ENCODE data around the gene JMJD8. TPM values are rescaled to one million over a fixed set of nuclear protein-coding genes. Genes with fewer than 3 reads are reported as not detected.

JMJD8 gene
- total RNA-seq, 1 experiment from 2014 or later: 121 TPM

DNA sequence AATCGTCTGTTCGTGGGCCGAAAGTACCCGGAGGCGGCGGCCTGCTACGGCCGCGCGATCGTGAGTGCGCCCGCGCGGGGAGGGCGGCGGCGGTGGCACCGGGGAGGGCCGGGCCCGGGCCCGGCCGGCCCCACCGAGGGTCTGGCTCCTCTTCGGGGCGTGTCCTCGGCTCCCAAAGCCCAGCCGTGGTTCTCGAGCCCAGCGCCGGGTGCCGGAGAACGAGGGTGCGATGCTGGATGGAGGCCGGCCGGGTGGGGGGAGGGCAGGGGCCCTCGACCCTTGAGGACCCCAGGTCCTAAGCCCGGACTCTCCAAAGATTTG is 3.5 kb downstream of the JMJD8 start:
- Histone ChIP-seq H3K79me2 (ENCODE audit: insufficient read depth, low read length) (peaks cover 38% of the 10 kb centered on the region), H3K36me3 (ENCODE audit: control insufficient read depth in 1 of 2, insufficient read depth in 2 of 2, low read length in 2 of 2) (peaks cover 0 to 26% of the 10 kb centered on the region in 2 experiments; a peak in 2 of 4 replicates), H3K9me2 (ENCODE audit: insufficient read depth) (no peaks in the 10 kb centered on the region), H3K4me3 (replicated peaks in 1 of 2; ENCODE audit: low read depth in 1 of 2, low read length in 2 of 2) (peak overlapping the region; percentile 66 to 90), H3K4me2 (ENCODE audit: low read length) (peak overlapping the region; percentile 97), H2AFZ (ENCODE audit: low read depth, low read length, poor library complexity, severe bottlenecking) (no peak overlapping the region), H3K4me1 (ENCODE audit: control insufficient read depth in 1 of 2, insufficient read depth in 2 of 2, low read length in 2 of 2) (peaks cover 13 to 48% of the 10 kb centered on the region in 2 experiments), H4K20me1 (ENCODE audit: insufficient read depth) (no peaks in the 10 kb centered on the region), H3K27me3 (ENCODE audit: insufficient read depth, low read length) (no peaks in the 10 kb centered on the region), H3K9ac (ENCODE audit: low read length) (peak overlapping the region; percentile 92), H3K9me3 (ENCODE audit: control insufficient read depth in 1 of 2, insufficient read depth in 1 of 2, low read depth in 1 of 2, low read length in 2 of 2) (no peaks in the 10 kb centered on the region), H3K27ac (ENCODE audit: low read depth, low read length) (peak overlapping the region; percentile 98)
- TF ChIP-seq EZH2 (IDR thresholded peaks at IDR 0.05) (no peak), ZFX (IDR thresholded peaks at IDR 0.05) (peak; percentile 82)
- ChIA-PET CTCF (interaction anchor here (1.1 kb wide), 1 partner anchor 9 kb away, joined by 3 read pairs; the partner anchor contains the start of gene WDR24), RAD21 (ENCODE audit: low non-redundant PET in 1 of 2, low total read pairs in 2 of 2, uncharacterized antibody in 2 of 2, unreplicated experiment in 2 of 2) (no interaction called here), POLR2A (no interaction called here)
- no TSS peak for BruUV-seq (replicated peaks)
- ATAC-seq (no peak), DNase-seq (ENCODE audit: low read depth, low spot score) (no peak)
- intact Hi-C loops (cut with micrococcal nuclease): no loop called here

DNA sequence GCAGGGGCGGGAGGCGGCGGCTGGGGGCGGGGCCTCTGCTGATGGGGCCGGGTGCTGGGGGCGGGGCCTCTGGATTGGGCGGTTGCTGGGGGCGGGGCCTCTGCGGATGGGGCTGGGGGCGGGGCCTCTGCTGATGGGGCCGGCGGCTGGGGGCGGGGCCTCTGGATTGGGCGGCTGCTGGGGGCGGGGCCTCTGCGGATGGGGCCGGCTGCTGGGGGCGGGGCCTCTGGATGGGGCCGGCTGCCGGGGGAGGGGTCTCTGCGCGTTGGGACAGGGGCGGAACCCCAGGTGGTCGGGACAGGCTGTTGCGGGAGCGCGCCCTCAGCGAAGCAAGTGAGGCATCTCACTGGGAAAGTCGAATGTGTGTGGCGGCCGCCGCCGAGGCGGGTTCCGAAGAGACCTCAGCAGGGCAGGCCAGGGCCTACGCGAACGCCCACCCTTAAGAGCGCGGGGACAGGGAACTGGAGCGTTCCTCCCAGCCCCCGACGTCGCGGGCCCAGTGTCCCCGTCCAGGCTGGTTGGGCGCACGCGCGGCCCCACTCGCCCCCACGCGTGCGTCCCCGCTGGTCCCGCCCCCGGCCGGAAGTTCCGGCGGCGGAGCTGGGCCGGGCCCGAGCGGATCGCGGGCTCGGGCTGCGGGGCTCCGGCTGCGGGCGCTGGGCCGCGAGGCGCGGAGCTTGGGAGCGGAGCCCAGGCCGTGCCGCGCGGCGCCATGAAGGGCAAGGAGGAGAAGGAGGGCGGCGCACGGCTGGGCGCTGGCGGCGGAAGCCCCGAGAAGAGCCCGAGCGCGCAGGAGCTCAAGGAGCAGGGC is 4.1 kb downstream of the JMJD8 start, which contains the start of gene STUB1:
STUB1 (plus strand) TSS at position 597 of the 811 bp plus-strand sequence; CDS start at position 713, 116 bp downstream.
- ChIA-PET CTCF (interaction anchor here (1.1 kb wide), 1 partner anchor 10 kb away, joined by 3 read pairs; the partner anchor contains the start of gene WDR24), RAD21 (ENCODE audit: low non-redundant PET in 1 of 2, low total read pairs in 2 of 2, uncharacterized antibody in 2 of 2, unreplicated experiment in 2 of 2) (no interaction called here), POLR2A (no interaction called here)
- no peaks in the 10 kb centered on the region for H3K27me3 ChIP-seq (ENCODE audit: insufficient read depth, low read length)
- peaks cover 11 to 42% of the 10 kb centered on the region in 2 experiments for H3K4me1 ChIP-seq (ENCODE audit: control insufficient read depth in 1 of 2, insufficient read depth in 2 of 2, low read length in 2 of 2)
- no TSS peak for BruUV-seq (replicated peaks)
- DNase-seq (ENCODE audit: low read depth, low spot score): peak; percentile 48
- peak within 1 kb of the TSS; percentile 66 to 90 for H3K4me3 ChIP-seq (replicated peaks in 1 of 2; ENCODE audit: low read depth in 1 of 2, low read length in 2 of 2)
- no peak within 1 kb of the TSS for H2AFZ ChIP-seq (ENCODE audit: low read depth, low read length, poor library complexity, severe bottlenecking)
- H3K27ac ChIP-seq (ENCODE audit: low read depth, low read length): peak within 1 kb of the TSS; percentile 98
- H3K9me2 ChIP-seq (ENCODE audit: insufficient read depth): no peaks in the 10 kb centered on the region
- peak; percentile 75 for TF ChIP-seq POLR2AphosphoS5 (IDR thresholded peaks at IDR 0.05; ENCODE audit: low read depth, low read length)
- TF ChIP-seq POLR2A (IDR thresholded peaks at IDR 0.05; ENCODE audit: borderline replicate concordance, extremely low read depth, insufficient read depth, insufficient read length): peak; percentile 16
- no peak for TF ChIP-seq TCF7L2 (IDR thresholded peaks at IDR 0.05; ENCODE audit: borderline replicate concordance, extremely low read depth, insufficient read depth, insufficient read length)
- intact Hi-C loops (cut with micrococcal nuclease): no loop called here
- H4K20me1 ChIP-seq (ENCODE audit: insufficient read depth): no peaks in the 10 kb centered on the region
- H3K4me2 ChIP-seq (ENCODE audit: low read length): peak within 1 kb of the TSS; percentile 97
- no peaks in the 10 kb centered on the region for H3K9me3 ChIP-seq (ENCODE audit: control insufficient read depth in 1 of 2, insufficient read depth in 1 of 2, low read depth in 1 of 2, low read length in 2 of 2)
- peaks cover 0 to 26% of the 10 kb centered on the region in 2 experiments; a peak in 2 of 4 replicates for H3K36me3 ChIP-seq (ENCODE audit: control insufficient read depth in 1 of 2, insufficient read depth in 2 of 2, low read length in 2 of 2)
- ATAC-seq: peak; percentile 30
- H3K79me2 ChIP-seq (ENCODE audit: insufficient read depth, low read length): peaks cover 36% of the 10 kb centered on the region
- peak within 1 kb of the TSS; percentile 92 for H3K9ac ChIP-seq (ENCODE audit: low read length)

Data from HCT116 (cell line).